Right hindlimb (tissue), 1 donor: ENCODE data around the gene TMEM41B.
"Not testable (repeated sequence)": the region's sequence is repeated elsewhere in the genome, so short reads cannot be mapped to it uniquely, and the experiment has no call there.

Experiments used
- DNase-seq: peaks from one replicate; pipeline ENCODE4 v3.0.0-alpha.2; 2018

The TMEM41B gene

GRCh38 chr11:9258279-9258678 is 56.1 kb downstream of the TMEM41B start:
- DNase-seq: not testable (repeated sequence)

- no peak for DNase-seq
Observed at GRCh38 chr11:9254416-9254815, 60.0 kb downstream of the TMEM41B start.

- no peak for DNase-seq
Observed at GRCh38 chr11:9253086-9253485, 61.3 kb downstream of the TMEM41B start.

GRCh38 chr11:9251311-9251710 is 63.1 kb downstream of the TMEM41B start:
- no peak for DNase-seq

- DNase-seq: no peak
Observed at GRCh38 chr11:9250139-9250582, 64.2 kb downstream of the TMEM41B start.

GRCh38 chr11:9249252-9249651 is 65.1 kb downstream of the TMEM41B start:
- no peak for DNase-seq

- no peak for DNase-seq
Observed at GRCh38 chr11:9247863-9248262, 66.5 kb downstream of the TMEM41B start.

- not testable (repeated sequence) for DNase-seq
Observed at GRCh38 chr11:9236242-9236641, 78.2 kb downstream of the TMEM41B start.

- no peak for DNase-seq
Observed at GRCh38 chr11:9232482-9232881, 81.9 kb downstream of the TMEM41B start.

- DNase-seq: no peak
Observed at GRCh38 chr11:9231848-9232177, 82.6 kb downstream of the TMEM41B start.
